HCEC 1CT (cell line): ENCODE data around the gene GABRR3.

Source experiments
- DNase-seq: peaks from one replicate; pipeline ENCODE4 v3.0.0-alpha.2; 2017

The GABRR3 gene

GRCh38 chr3:98035208-98035607, at the start of gene GABRR3:
Gene GABRR3, minus strand, starts transcription at chr3:98035315. Its CDS starts 328 bp downstream, at chr3:98034987.
- no peak for DNase-seq

GRCh38 chr3:98073486-98073885, 38.4 kb upstream of the GABRR3 start:
- DNase-seq = no peak

- no peak for DNase-seq
Measured at GRCh38 chr3:98070840-98071239, 35.7 kb upstream of the GABRR3 start.

GRCh38 chr3:98068824-98069223, 33.7 kb upstream of the GABRR3 start:
- DNase-seq = no peak

GRCh38 chr3:98058244-98058960, 23.3 kb upstream of the GABRR3 start:
- no peak for DNase-seq

- DNase-seq = no peak
Measured at GRCh38 chr3:98057631-98058030, 22.5 kb upstream of the GABRR3 start.

GRCh38 chr3:98056035-98056434, 20.9 kb upstream of the GABRR3 start:
- no peak for DNase-seq

- DNase-seq = no peak
Measured at GRCh38 chr3:98049271-98049670, 14.2 kb upstream of the GABRR3 start.

- DNase-seq = no peak
Measured at GRCh38 chr3:98048586-98048985, 13.5 kb upstream of the GABRR3 start.

GRCh38 chr3:98041350-98041749, 6.2 kb upstream of the GABRR3 start:
- DNase-seq = no peak

GRCh38 chr3:98039322-98040024, 4.4 kb upstream of the GABRR3 start:
- DNase-seq = peak; percentile 78

GRCh38 chr3:98038876-98039275, 3.8 kb upstream of the GABRR3 start:
- no peak for DNase-seq

- DNase-seq = peak; percentile 15
Measured at GRCh38 chr3:98038286-98038685, 3.2 kb upstream of the GABRR3 start.

- DNase-seq = no peak
Measured at GRCh38 chr3:98034486-98034885, 629 bp downstream of the GABRR3 start.

- no peak for DNase-seq
Measured at GRCh38 chr3:98034036-98034435, 1.1 kb downstream of the GABRR3 start.

GRCh38 chr3:98032904-98033303, 2.2 kb downstream of the GABRR3 start:
- no peak for DNase-seq

- no peak for DNase-seq
Measured at GRCh38 chr3:98032265-98032664, 2.9 kb downstream of the GABRR3 start.

- no peak for DNase-seq
Measured at GRCh38 chr3:98029083-98029482, 6.0 kb downstream of the GABRR3 start.

- DNase-seq = no peak
Measured at GRCh38 chr3:98027085-98027446, 8.0 kb downstream of the GABRR3 start.

GRCh38 chr3:98026425-98027084, 8.6 kb downstream of the GABRR3 start:
- DNase-seq = no peak

GRCh38 chr3:98025392-98025945, 9.6 kb downstream of the GABRR3 start:
- no peak for DNase-seq

- DNase-seq = peak; percentile 50
Measured at GRCh38 chr3:98022978-98023820, 11.9 kb downstream of the GABRR3 start.
